Ishikawa (cell line): ENCODE measurements around the gene ITGAX.

Experiments
- CEBPB ChIP-seq: IDR thresholded peaks from 2 replicates; pipeline ENCODE4 v1.6.1; 2012
- CREB1 ChIP-seq: IDR thresholded peaks from 2 replicates; pipeline ENCODE4 v1.6.1; 2012; ENCODE audit warnings: low read depth
- EGR1 ChIP-seq: IDR thresholded peaks from 2 replicates; pipeline ENCODE4 v1.6.1; 2012
- EP300 ChIP-seq: IDR thresholded peaks from 2 replicates; pipeline ENCODE4 v1.6.1; 2012; ENCODE audit warnings: borderline replicate concordance
- FOXM1 ChIP-seq: IDR thresholded peaks from 2 replicates; pipeline ENCODE4 v1.6.1; 2012; ENCODE audit warnings: low read depth, borderline replicate concordance
- NFIC ChIP-seq: IDR thresholded peaks from 2 replicates; pipeline ENCODE4 v1.6.1; 2012
- RAD21 ChIP-seq: IDR thresholded peaks from 2 replicates; pipeline ENCODE4 v1.6.1; 2012; ENCODE audit warnings: low read depth
- TAF1 ChIP-seq: IDR thresholded peaks from 2 replicates; pipeline ENCODE4 v1.6.1; 2012; ENCODE audit warnings: low read depth, mild to moderate bottlenecking
- TCF12 ChIP-seq: IDR thresholded peaks from 2 replicates; pipeline ENCODE4 v1.6.1; 2012; ENCODE audit warnings: low read depth
- YY1 ChIP-seq: IDR thresholded peaks from 2 replicates; pipeline ENCODE4 v1.6.1; 2012; ENCODE audit warnings: low read depth
- TF ChIP-seq, protein P1 (sequence below): IDR thresholded peaks from 2 replicates; pipeline ENCODE4 v1.6.1; 2012
- TF ChIP-seq, protein P2 (sequence below): IDR thresholded peaks from 2 replicates; pipeline ENCODE4 v1.6.1; 2012
- TF ChIP-seq, protein P3 (sequence below): IDR thresholded peaks from 2 replicates; pipeline ENCODE4 v1.6.1; 2012; ENCODE audit warnings: low read depth, mild to moderate bottlenecking

DNA sequence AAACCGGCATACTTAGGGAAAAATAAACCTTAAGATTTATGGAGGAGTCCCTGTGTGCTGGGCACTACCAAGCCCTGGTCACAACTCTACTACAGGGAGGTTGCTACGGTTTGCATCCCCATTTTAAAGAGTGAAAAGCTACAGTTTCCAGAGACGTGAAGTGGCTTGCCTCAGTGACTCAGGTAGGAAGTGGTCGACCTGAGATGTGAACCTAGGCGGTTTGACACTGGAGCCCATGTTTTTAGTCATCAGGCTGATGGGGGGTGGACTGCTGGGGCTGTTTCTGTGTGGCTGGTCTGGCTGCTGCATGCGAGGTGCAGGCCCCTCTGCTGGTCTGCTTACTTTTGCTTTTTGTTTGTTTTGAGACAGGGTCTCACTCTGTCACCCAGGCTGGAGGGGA, 66.6 kb downstream of the ITGAX start:
- TF ChIP-seq CEBPB (no peak), CREB1 (no peak), NFIC (no peak), YY1 (no peak), TAF1 (no peak), RAD21 (no peak), EGR1 (no peak), EP300 (no peak), TCF12 (no peak), FOXM1 (no peak)
- TF ChIP-seq, protein P1, sequence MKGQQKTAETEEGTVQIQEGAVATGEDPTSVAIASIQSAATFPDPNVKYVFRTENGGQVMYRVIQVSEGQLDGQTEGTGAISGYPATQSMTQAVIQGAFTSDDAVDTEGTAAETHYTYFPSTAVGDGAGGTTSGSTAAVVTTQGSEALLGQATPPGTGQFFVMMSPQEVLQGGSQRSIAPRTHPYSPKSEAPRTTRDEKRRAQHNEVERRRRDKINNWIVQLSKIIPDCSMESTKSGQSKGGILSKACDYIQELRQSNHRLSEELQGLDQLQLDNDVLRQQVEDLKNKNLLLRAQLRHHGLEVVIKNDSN: no peak
- TF ChIP-seq, protein P2, sequence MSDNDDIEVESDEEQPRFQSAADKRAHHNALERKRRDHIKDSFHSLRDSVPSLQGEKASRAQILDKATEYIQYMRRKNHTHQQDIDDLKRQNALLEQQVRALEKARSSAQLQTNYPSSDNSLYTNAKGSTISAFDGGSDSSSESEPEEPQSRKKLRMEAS: no peak
- TF ChIP-seq, protein P3, sequence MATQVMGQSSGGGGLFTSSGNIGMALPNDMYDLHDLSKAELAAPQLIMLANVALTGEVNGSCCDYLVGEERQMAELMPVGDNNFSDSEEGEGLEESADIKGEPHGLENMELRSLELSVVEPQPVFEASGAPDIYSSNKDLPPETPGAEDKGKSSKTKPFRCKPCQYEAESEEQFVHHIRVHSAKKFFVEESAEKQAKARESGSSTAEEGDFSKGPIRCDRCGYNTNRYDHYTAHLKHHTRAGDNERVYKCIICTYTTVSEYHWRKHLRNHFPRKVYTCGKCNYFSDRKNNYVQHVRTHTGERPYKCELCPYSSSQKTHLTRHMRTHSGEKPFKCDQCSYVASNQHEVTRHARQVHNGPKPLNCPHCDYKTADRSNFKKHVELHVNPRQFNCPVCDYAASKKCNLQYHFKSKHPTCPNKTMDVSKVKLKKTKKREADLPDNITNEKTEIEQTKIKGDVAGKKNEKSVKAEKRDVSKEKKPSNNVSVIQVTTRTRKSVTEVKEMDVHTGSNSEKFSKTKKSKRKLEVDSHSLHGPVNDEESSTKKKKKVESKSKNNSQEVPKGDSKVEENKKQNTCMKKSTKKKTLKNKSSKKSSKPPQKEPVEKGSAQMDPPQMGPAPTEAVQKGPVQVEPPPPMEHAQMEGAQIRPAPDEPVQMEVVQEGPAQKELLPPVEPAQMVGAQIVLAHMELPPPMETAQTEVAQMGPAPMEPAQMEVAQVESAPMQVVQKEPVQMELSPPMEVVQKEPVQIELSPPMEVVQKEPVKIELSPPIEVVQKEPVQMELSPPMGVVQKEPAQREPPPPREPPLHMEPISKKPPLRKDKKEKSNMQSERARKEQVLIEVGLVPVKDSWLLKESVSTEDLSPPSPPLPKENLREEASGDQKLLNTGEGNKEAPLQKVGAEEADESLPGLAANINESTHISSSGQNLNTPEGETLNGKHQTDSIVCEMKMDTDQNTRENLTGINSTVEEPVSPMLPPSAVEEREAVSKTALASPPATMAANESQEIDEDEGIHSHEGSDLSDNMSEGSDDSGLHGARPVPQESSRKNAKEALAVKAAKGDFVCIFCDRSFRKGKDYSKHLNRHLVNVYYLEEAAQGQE: no peak
